ENCODE data around the gene MLF1. TPM values are rescaled to one million over a fixed set of nuclear protein-coding genes. Genes with fewer than 3 reads are reported as not detected.

Gene MLF1
- total RNA-seq, 1 experiment from 2014 or later: 20.4 TPM

- no peak overlapping the region for H3K9ac ChIP-seq (ENCODE audit: extremely low read depth, insufficient read length, low read length)
- H3K4ac ChIP-seq (ENCODE audit: low read depth, low read length): no peak overlapping the region
- no peak overlapping the region for H3K27ac ChIP-seq (ENCODE audit: insufficient read length, low read depth, low read length)
- no peaks in the 10 kb centered on the region for H3K9me3 ChIP-seq (ENCODE audit: control insufficient read depth, low read depth, low read length)
- H2AK5ac ChIP-seq (ENCODE audit: insufficient read length, low read length): no peak overlapping the region
- no peaks in the 10 kb centered on the region for H3K9me3 Mint-ChIP-seq
- no peak overlapping the region for H4K91ac ChIP-seq (ENCODE audit: insufficient read length, low read depth, low read length)
- H3K4me1 ChIP-seq (ENCODE audit: insufficient read depth, low read length): no peaks in the 10 kb centered on the region
- H3K14ac ChIP-seq (ENCODE audit: insufficient read depth, low read length): no peak overlapping the region
- no peak overlapping the region for H3K27ac Mint-ChIP-seq
- no peak overlapping the region for H4K8ac ChIP-seq (replicated peaks; ENCODE audit: insufficient read length, low read depth, low read length)
- no peaks in the 10 kb centered on the region; the same call in 1 of the 2 replicates for H3K27me3 Mint-ChIP-seq (ENCODE audit: low read depth)
- H3K27me3 ChIP-seq (ENCODE audit: insufficient read depth, low read length): no peaks in the 10 kb centered on the region
- no peak overlapping the region for H2BK120ac ChIP-seq (ENCODE audit: low read depth, low read length, poor library complexity, severe bottlenecking)
- no peak overlapping the region for H3K18ac ChIP-seq (ENCODE audit: insufficient read length, low read depth, low read length)
- no peak overlapping the region for H2BK5ac ChIP-seq (ENCODE audit: insufficient read length, low read length)
- H3K79me1 ChIP-seq (ENCODE audit: insufficient read depth, low read depth, low read length, poor library complexity, severe bottlenecking): no peaks in the 10 kb centered on the region
- H3K4me1 Mint-ChIP-seq: peaks cover 0 to 3% of the 10 kb centered on the region in 2 experiments; a peak in 1 of 4 replicates
- no peaks in the 10 kb centered on the region for H3K23me2 ChIP-seq (ENCODE audit: insufficient read length, low read depth, low read length, poor library complexity, severe bottlenecking)
- no peaks in the 10 kb centered on the region for H3K79me2 ChIP-seq (ENCODE audit: insufficient read depth, low read length)
- H3K36me3 Mint-ChIP-seq (ENCODE audit: insufficient read depth in 1 of 3, low read depth in 3 of 3): no peaks in the 10 kb centered on the region
- H3K4me3 Mint-ChIP-seq: no peak overlapping the region
- H2BK15ac ChIP-seq (ENCODE audit: low read depth, low read length): no peak overlapping the region
- H2BK20ac ChIP-seq (ENCODE audit: low read depth, low read length, poor library complexity, severe bottlenecking): no peak overlapping the region
- H3K56ac ChIP-seq (ENCODE audit: insufficient read length, low read depth, low read length): no peak overlapping the region
- no peak overlapping the region for H3T11ph ChIP-seq (ENCODE audit: low read length)
- no peak for TF ChIP-seq CTCF (conservative IDR thresholded peaks at IDR 0.05)
- no peak overlapping the region for H3K23ac ChIP-seq (ENCODE audit: insufficient read length, low read depth, low read length)
- H2AFZ ChIP-seq (ENCODE audit: low read length): no peak overlapping the region
- H3K4me2 ChIP-seq (ENCODE audit: insufficient read depth, insufficient read length, low read length): no peak overlapping the region
- no peak overlapping the region for H2BK12ac ChIP-seq (ENCODE audit: insufficient read length, low read depth, low read length)
- no peaks in the 10 kb centered on the region for H4K20me1 ChIP-seq (ENCODE audit: control insufficient read depth, insufficient read depth, insufficient read length)
- no peak for DNase-seq
- no peak overlapping the region for H4K5ac ChIP-seq (ENCODE audit: insufficient read length, low read depth, low read length)
Measured at GRCh38 chr3:158590223-158590622, 19.2 kb downstream of the MLF1 start.
